ENCODE data around the gene OPA3. TPM values are rescaled to one million over a fixed set of nuclear protein-coding genes. Genes with fewer than 3 reads are reported as not detected.

Gene OPA3
- total RNA-seq, 2 donors from 2014 or later = 15.8 to 33.5 TPM

GRCh38 chr19:45558399-45558878, 26.2 kb downstream of the OPA3 start:
- no peaks in the 10 kb centered on the region for H3K36me3 ChIP-seq
- DNase-seq (ENCODE audit: low spot score) = no peak
- H3K4me1 ChIP-seq = peaks cover 0 to 18% of the 10 kb centered on the region in 2 donors
- H3K4me3 ChIP-seq = no peak overlapping the region
- TF ChIP-seq CTCF (IDR thresholded peaks at IDR 0.05) = peak; percentile 34 to 71
- no peaks in the 10 kb centered on the region for H3K27me3 ChIP-seq
- no peak overlapping the region for H3K27ac ChIP-seq
- H3K9me3 ChIP-seq = no peaks in the 10 kb centered on the region

GRCh38 chr19:45556835-45557234, 27.8 kb downstream of the OPA3 start:
- no peak overlapping the region for H3K27ac ChIP-seq
- H3K36me3 ChIP-seq = peaks cover 7% of the 10 kb centered on the region
- TF ChIP-seq CTCF (IDR thresholded peaks at IDR 0.05) = no peak
- H3K9me3 ChIP-seq = no peaks in the 10 kb centered on the region
- no peak overlapping the region for H3K4me3 ChIP-seq
- no peaks in the 10 kb centered on the region for H3K27me3 ChIP-seq
- DNase-seq (ENCODE audit: low spot score) = no peak
- H3K4me1 ChIP-seq = peaks cover 0 to 12% of the 10 kb centered on the region in 2 donors

DNA sequence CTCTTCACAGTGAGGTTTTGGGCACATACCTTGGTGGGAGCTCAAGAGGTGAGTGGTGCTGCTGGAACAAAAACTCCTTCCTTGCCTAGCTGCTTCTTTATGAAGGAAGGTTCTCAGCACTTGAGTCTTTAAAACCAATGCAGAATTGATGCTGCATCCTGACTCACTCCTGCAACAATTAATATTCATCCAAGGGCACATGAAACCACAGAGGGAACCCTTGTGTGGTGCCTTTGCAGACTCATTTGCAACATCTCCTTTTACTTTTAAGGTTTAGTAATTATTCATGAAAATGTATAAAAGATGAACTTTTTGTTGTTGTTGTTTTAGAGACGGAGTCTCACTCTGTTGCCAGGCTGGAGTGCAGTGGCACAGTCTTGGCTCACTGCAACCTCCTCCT, 30.1 kb downstream of the OPA3 start:
- no peak for DNase-seq (ENCODE audit: low spot score)
- H3K4me1 ChIP-seq = peaks cover 0 to 4% of the 10 kb centered on the region in 2 donors
- no peak for TF ChIP-seq CTCF (IDR thresholded peaks at IDR 0.05)
- peaks cover 7% of the 10 kb centered on the region for H3K36me3 ChIP-seq
- no peaks in the 10 kb centered on the region for H3K9me3 ChIP-seq
- no peak overlapping the region for H3K27ac ChIP-seq
- no peak overlapping the region for H3K4me3 ChIP-seq
- no peaks in the 10 kb centered on the region for H3K27me3 ChIP-seq

- H3K27ac ChIP-seq = no peak overlapping the region
- H3K4me3 ChIP-seq = no peak overlapping the region
- H3K27me3 ChIP-seq = no peaks in the 10 kb centered on the region
- peaks cover 0 to 4% of the 10 kb centered on the region in 2 donors for H3K4me1 ChIP-seq
- no peak for TF ChIP-seq CTCF (IDR thresholded peaks at IDR 0.05)
- no peak for DNase-seq (ENCODE audit: low spot score)
- no peaks in the 10 kb centered on the region for H3K9me3 ChIP-seq
- H3K36me3 ChIP-seq = peaks cover 7% of the 10 kb centered on the region
These were observed 31.1 kb downstream of the OPA3 start for GRCh38 chr19:45553464-45553863.

- H3K27ac ChIP-seq = no peak overlapping the region
These were observed 36.5 kb downstream of the OPA3 start for GRCh38 chr19:45547965-45548609.

More at GRCh38 chr19:45547965-45548609, 36.5 kb downstream of the OPA3 start:
- no peak for TF ChIP-seq CTCF (IDR thresholded peaks at IDR 0.05)
- Histone ChIP-seq H3K36me3 (peaks cover 5% of the 10 kb centered on the region), H3K4me3 (no peak overlapping the region), H3K27me3 (no peaks in the 10 kb centered on the region), H3K4me1 (no peaks in the 10 kb centered on the region), H3K9me3 (no peaks in the 10 kb centered on the region)
- DNase-seq (ENCODE audit: low spot score) = no peak
